GM12891 (cell line): ENCODE measurements around the gene PSMC3.
A peak's percentile ranks its signal among the peaks of the same experiment; 100 is the strongest.

Experiments
- PAX5 ChIP-seq: IDR thresholded peaks from 2 replicates; pipeline ENCODE4 v1.6.1; 2011; ENCODE audit warnings: low read length, moderate library complexity, mild to moderate bottlenecking; ENCODE audit not compliant: insufficient read depth, severe bottlenecking
- POLR2A ChIP-seq: IDR thresholded peaks from 2 replicates; pipeline ENCODE4 v1.6.1; 2011; ENCODE audit warnings: low read depth, low read length, control low read depth
- POLR2AphosphoS5 ChIP-seq: IDR thresholded peaks from 2 replicates; pipeline ENCODE4 v1.6.1; 2011; ENCODE audit warnings: low read depth, low read length, control low read depth
- POU2F2 ChIP-seq: IDR thresholded peaks from 2 replicates; pipeline ENCODE4 v1.6.1; 2011; ENCODE audit warnings: low read depth, mild to moderate bottlenecking, control low read depth, low read length, moderate library complexity
- SPI1 ChIP-seq: IDR thresholded peaks from 2 replicates; pipeline ENCODE4 v1.6.1; 2011; ENCODE audit warnings: low read depth, low read length, control low read depth
- TAF1 ChIP-seq: IDR thresholded peaks from 2 replicates; pipeline ENCODE4 v1.6.1; 2011; ENCODE audit warnings: low read depth, low read length, control low read depth

DNA sequence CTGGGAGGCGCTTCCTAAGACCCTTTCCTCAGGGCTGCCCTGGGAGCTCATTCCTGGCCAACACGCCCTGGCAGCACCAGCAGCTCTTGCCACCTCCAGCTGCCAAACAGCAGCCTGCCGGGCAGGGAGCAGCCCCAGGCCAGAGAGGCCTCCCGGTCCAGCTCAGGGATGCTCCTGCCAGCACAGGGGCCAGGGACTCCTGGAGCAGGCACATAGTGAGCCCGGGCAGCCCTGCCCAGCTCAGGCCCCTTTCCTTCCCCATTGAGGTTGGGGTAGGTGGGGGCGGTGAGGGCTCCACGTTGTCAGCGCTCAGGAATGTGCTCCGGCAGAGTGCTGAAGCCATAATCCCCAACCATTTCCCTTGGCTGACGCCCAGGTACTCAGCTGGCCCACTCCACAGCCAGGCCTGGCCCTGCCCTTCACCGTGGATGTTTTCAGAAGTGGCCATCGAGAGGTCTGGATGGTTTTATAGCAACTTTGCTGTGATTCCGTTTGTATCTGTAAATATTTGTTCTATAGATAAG, 10.2 kb downstream of the PSMC3 start:
- no peak; the same call in 1 of the 2 replicates for TF ChIP-seq POLR2A
- no peak for TF ChIP-seq SPI1
- no peak; the same call in 1 of the 2 replicates for TF ChIP-seq POLR2AphosphoS5
- TF ChIP-seq POU2F2 = 0 out of 2 replicates have a peak, but pooled peaks have one; percentile 14
- no peak for TF ChIP-seq TAF1
- TF ChIP-seq PAX5 = no peak
